Neural progenitor cell (in vitro differentiated cells): Measurements from ENCODE around the gene METTL1.

Source experiments
- EZH2 ChIP-seq: fragments of 200-600 bp; sonication (generic); IDR thresholded peaks from 2 replicates; pipeline ENCODE4 v1.6.1; 2017; ENCODE audit warnings: antibody characterized with exemption, mild to moderate bottlenecking, moderate library complexity
- TF ChIP-seq, protein P1 (sequence below): fragments of 200-600 bp; sonication (generic); IDR thresholded peaks from 2 replicates; pipeline ENCODE4 v1.5.1; 2017; ENCODE audit warnings: antibody characterized with exemption, mild to moderate bottlenecking

- TF ChIP-seq EZH2, result no peak
- TF ChIP-seq, protein P1, sequence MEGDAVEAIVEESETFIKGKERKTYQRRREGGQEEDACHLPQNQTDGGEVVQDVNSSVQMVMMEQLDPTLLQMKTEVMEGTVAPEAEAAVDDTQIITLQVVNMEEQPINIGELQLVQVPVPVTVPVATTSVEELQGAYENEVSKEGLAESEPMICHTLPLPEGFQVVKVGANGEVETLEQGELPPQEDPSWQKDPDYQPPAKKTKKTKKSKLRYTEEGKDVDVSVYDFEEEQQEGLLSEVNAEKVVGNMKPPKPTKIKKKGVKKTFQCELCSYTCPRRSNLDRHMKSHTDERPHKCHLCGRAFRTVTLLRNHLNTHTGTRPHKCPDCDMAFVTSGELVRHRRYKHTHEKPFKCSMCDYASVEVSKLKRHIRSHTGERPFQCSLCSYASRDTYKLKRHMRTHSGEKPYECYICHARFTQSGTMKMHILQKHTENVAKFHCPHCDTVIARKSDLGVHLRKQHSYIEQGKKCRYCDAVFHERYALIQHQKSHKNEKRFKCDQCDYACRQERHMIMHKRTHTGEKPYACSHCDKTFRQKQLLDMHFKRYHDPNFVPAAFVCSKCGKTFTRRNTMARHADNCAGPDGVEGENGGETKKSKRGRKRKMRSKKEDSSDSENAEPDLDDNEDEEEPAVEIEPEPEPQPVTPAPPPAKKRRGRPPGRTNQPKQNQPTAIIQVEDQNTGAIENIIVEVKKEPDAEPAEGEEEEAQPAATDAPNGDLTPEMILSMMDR, result no peak
Observed at GRCh38 chr12:57740656-57741412, 31.1 kb downstream of the METTL1 start.
